HG03442 (cell line): ENCODE measurements around the gene SCG5.

Source experiments
- ATAC-seq: cut with Tn5 transposase; IDR thresholded peaks from one replicate; pipeline ENCODE4 v1.9.1; 2021; ENCODE audit warnings: mild to moderate bottlenecking, moderate library complexity; ENCODE audit not compliant: unreplicated experiment

Gene SCG5

GRCh38 chr15:32690941-32691688, 49.6 kb downstream of the SCG5 start:
- ATAC-seq, result no peak

GRCh38 chr15:32691689-32692038, 50.2 kb downstream of the SCG5 start:
- ATAC-seq, result no peak

GRCh38 chr15:32692286-32692685, 50.8 kb downstream of the SCG5 start:
- ATAC-seq, result no peak

- ATAC-seq, result no peak
Measured at GRCh38 chr15:32694222-32694983, 52.9 kb downstream of the SCG5 start.

DNA sequence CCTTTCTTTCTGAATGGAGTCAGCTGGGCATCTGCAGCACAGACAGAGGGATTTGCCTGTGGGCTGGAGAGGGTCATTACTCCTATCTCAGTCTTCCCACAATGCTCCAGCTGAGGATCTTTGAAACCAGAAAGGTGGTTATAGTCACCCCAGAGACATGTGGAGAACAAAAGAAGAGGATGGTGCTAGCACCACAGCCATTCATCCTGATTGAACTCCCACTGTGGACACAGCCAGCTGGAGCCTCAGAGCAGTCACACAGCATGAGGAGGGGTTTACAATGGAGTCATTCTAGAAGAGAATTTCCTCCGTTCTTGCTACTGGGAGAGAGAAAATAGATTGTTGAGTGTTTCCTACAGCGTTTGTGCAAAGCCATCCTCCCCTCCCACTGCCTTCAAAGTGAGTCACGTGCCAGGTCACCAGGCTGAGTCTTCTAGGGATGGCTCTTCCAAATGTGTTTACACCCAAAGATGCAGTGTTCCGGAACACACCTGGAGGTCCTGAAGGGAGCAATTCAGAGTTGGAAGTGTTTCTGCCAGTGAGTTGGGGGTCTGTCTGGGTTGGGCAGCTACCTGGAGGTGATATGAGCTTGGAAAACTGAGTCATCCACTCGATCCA, 57.4 kb downstream of the SCG5 start:
- ATAC-seq, result no peak

DNA sequence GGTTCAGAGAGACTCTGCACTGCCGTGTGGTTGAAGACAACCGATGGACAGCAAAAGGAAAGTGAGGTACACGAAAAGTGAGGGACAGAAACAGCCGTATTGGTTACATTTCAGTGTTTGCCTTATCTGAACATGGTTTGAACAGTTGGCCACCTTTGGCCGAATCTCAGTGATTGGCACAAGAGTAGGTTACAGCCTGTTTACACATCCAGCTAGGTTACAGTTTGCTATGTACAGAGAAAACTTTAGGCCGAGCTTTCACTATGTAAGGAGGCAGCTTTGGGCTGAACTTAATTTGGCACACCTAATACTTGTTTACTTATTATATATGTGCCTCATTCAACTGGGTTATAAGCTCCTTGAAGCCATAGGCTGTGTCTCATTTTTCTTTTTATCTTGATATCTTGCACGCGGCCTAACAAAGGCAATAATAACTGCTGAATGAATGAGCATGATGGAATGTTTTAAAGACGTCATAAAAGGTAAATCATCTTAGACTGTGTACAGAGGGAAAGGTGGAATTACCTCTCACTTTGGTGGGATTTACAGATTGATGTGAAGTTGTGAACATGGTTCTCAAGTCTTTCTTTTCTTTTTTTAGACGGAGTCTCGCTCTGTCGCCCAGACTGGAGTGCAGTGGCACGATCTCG, 59.1 kb downstream of the SCG5 start:
- no peak for ATAC-seq

DNA sequence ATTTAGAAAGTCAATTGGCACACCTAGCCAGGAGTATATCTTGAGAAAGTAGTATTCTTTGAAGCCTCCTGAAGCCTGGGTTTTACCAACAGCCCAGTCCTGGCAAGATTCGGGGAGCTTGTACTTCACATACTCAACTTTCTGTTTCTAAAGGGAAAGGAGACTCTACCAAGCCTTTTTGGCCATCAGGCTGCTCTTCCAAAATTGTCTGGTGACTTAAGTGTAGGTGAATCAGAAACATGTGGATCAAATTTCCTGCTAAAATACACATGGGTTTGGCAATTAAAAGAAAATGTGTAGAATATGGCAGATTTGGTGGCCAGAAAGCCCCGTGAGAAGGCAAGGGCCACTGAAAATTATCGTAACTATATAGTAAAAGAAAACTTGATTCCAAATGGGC, 60.4 kb downstream of the SCG5 start:
- ATAC-seq, result no peak

GRCh38 chr15:32704395-32704981, 63.0 kb downstream of the SCG5 start:
- ATAC-seq, result no peak

GRCh38 chr15:32705446-32705845, 63.9 kb downstream of the SCG5 start:
- no peak for ATAC-seq

DNA sequence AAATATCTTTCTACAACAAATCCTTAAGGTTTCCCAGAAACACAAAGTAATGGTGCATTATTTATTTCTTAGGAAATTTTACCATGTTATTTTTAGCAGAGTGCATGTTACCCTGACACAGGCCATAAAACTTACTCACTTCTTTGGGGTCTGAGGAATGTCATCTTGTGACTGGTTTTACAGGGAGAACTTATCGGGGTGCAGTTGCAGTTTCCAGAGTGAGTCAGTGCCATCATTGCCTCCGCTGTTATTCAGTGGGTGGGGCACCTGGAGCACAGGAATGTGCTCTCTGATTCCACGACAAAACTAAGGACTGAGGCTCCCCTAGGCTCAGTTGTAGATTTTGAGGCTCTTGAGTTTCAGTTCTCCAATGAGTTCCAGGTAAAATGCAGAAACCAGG, 65.2 kb downstream of the SCG5 start:
- ATAC-seq, result no peak

- no peak for ATAC-seq
Measured at GRCh38 chr15:32707436-32707835, 65.9 kb downstream of the SCG5 start.

- no peak for ATAC-seq
Measured at GRCh38 chr15:32709295-32710033, 68.0 kb downstream of the SCG5 start.

DNA sequence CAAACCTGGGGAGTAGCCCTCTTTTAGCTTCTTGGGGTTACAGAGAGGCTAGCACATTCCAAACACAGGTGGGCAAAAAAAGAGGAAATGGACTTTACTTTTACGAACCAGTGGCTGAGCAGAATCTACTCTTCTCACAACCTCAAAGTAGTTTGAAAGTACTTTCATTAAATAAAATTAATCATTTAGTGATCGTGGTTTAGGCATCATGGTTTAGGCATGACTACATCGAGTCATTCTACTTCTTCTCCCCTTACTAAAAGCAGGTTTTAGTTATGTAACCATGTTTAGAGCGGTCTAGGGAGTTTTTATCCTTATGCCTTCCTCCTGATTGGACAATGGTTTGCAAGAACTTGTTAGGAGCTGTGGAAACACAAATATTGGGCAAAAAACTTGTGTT, 73.8 kb downstream of the SCG5 start:
- ATAC-seq, result no peak

DNA sequence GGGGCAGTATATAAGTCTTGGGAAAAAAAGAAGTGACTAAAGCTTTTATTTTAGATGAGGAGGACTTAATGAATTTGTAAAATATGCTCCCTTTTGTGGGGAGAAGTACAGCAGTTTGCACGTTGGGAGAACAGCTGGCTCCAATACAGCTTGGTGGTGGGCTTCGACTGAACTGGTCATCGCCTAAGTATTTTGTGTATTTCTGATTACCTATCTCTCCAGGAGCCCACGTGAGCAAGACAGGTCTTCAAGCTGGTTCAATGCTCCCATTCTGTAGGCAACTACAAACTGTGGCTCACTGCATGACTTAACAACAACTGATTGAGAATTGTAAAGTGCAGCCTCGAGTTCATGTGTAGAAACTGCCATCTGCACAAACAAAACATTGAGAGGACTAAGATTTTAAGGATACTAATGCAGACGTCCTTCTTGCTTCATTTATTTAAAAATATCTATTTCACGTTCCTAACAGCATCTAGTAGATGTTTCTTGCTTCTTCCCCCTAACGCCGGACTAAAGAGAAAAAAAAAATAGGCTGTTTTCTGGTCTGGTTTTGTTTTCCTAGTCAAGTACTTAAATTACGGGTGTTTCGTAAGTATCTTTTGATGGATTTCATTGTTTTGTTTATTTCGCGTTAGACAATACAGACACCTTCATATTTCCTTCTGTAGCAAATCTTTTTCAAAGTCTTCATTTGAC, 74.9 kb downstream of the SCG5 start:
- no peak for ATAC-seq

- no peak for ATAC-seq
Measured at GRCh38 chr15:32716915-32717425, 75.5 kb downstream of the SCG5 start.

DNA sequence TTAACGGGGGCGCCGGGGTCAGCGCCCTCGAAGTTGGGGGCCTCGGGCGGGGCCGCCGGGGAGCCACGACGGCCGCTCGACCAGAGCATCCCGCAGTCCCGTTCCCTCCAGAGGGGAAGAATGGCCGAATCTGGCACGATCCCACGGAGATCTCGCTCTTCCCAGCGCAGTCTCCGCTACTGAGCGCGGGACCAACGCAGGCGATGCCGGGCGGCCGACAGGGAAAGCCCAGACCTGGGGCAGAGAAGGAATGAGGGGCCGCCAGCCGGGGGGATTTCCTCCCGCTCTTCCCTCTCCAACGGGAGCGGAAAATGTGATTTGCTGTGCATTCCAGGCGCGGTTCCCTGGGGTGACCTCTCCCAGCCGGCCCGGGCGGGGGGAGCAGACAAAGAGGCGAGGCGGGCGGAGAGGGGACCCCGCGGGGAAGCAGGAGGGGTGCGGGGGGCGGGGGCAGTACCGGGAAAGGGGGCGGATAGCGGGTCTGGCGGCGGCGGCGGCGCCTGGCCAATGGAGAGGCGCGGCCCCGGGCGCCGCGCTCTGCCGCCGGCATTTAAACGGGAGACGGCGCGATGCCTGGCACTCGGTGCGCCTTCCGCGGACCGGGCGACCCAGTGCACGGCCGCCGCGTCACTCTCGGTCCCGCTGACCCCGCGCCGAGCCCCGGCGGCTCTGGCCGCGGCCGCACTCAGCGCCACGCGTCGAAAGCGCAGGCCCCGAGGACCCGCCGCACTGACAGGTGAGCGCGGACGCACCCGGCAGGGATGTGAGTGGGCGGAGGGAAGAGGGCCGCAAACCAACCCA, 76.1 kb downstream of the SCG5 start, which contains the start of gene GREM1:
TSS of gene GREM1 (plus strand) at position 579 of the 801 bp plus-strand sequence. CDS start 12,687 bp downstream, outside the sequence.
- ATAC-seq, result no peak

GRCh38 chr15:32718227-32718820, 76.8 kb downstream of the SCG5 start:
- no peak for ATAC-seq
